GM12873 (cell line): ENCODE data around the gene MTUS2.

Experiments used
- TF ChIP-seq, protein P1 (sequence below): IDR thresholded peaks from 2 replicates; pipeline ENCODE4 v1.5.1; 2012; ENCODE audit warnings: low read depth, mild to moderate bottlenecking, moderate library complexity, low read length, control low read depth; ENCODE audit not compliant: insufficient read depth; ENCODE audit errors: missing control alignments

The MTUS2 gene

DNA sequence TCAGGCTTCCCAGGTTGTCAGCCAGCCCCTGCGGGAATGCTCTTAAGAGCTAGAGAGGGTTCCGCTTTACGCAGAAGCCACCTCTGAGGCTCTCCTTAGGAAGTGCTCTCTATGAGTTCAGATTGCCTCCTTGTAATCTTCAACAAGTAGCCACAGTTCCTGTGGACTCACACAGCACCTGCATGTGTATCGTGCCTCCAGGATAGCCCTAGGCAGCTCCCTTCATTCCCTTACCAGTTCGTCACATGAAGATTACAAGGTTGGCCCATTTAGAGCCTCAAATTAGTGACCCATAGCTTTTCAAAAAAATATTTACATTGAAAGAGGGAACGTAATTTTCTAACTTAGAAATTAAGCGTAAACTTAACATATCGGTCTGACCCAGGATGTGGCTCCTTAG lies 284.3 kb downstream of the MTUS2 start:
- TF ChIP-seq, protein P1, sequence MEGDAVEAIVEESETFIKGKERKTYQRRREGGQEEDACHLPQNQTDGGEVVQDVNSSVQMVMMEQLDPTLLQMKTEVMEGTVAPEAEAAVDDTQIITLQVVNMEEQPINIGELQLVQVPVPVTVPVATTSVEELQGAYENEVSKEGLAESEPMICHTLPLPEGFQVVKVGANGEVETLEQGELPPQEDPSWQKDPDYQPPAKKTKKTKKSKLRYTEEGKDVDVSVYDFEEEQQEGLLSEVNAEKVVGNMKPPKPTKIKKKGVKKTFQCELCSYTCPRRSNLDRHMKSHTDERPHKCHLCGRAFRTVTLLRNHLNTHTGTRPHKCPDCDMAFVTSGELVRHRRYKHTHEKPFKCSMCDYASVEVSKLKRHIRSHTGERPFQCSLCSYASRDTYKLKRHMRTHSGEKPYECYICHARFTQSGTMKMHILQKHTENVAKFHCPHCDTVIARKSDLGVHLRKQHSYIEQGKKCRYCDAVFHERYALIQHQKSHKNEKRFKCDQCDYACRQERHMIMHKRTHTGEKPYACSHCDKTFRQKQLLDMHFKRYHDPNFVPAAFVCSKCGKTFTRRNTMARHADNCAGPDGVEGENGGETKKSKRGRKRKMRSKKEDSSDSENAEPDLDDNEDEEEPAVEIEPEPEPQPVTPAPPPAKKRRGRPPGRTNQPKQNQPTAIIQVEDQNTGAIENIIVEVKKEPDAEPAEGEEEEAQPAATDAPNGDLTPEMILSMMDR = no peak

DNA sequence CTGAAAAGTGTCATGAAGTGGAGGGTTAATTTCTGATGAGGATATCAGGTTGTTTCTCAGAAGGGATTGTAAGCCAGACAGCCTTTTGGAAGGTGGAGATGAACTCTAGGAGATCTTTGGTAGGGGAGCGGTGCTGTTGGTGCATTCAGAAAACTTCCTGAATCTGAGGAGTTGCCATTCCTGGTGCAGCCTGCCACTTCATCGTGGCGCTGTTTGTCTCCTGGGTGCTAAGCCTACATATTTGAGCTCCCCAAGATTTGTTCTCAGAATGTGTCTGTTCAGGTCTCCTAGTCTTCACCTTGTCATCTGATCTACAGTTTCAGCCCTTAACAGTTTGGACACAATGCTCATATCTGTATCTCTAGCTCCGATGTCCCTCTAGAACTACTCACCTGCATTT lies 285.6 kb downstream of the MTUS2 start:
- TF ChIP-seq, protein P1 = peak; percentile 41

- TF ChIP-seq, protein P1 = no peak
These were observed 286.5 kb downstream of the MTUS2 start for GRCh38 chr13:29106651-29107050.

- TF ChIP-seq, protein P1 = no peak
These were observed 288.1 kb downstream of the MTUS2 start for GRCh38 chr13:29108068-29108786.

GRCh38 chr13:29109987-29110386 lies 289.8 kb downstream of the MTUS2 start:
- TF ChIP-seq, protein P1 = no peak

GRCh38 chr13:29111446-29111845 lies 291.3 kb downstream of the MTUS2 start:
- TF ChIP-seq, protein P1 = no peak

DNA sequence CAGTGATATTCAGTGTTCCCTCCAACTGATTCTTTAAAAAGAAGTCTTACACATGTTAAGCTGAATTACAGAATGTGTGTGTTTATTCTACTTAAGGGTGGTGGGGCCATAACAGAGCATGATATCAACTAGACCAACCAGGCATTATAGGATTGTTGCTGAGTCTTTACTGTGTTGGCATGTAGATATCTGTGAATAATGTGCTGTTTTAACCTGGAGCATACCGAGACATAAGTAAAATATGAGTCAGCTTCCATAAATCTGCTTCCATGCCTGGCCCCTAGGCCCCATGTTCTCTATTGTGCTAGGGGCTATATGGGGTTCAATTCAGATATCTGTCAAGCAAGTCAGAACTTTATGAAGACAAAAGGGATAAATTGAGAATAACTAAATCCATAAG lies 295.7 kb downstream of the MTUS2 start:
- TF ChIP-seq, protein P1 = no peak
